SJCRH30 (cell line): Measurements from ENCODE around the gene HEATR3. TPM values are rescaled to one million over a fixed set of nuclear protein-coding genes. Genes with fewer than 3 reads are reported as not detected.
A peak's percentile ranks its signal among the peaks of the same experiment; 100 is the strongest.
"Not testable (repeated sequence)": the region's sequence is repeated elsewhere in the genome, so short reads cannot be mapped to it uniquely, and the experiment has no call there.

Source experiments
- DNase-seq, 2 experiments: peaks; one replicate each; pipeline ENCODE4 v3.0.0-alpha.2; 2015 to 2020
- H3K27ac ChIP-seq: fragments of 250-450 bp; sonication (Bioruptor Pico); 2 replicates; pipeline ENCODE4 v1.5.1; 2020; ENCODE audit warnings: mild to moderate bottlenecking, moderate library complexity
- H3K27me3 ChIP-seq: fragments of 250-450 bp; sonication (Bioruptor Pico); 2 replicates; pipeline ENCODE4 v1.5.1; 2020; ENCODE audit warnings: mild to moderate bottlenecking, moderate library complexity
- H3K36me3 ChIP-seq: fragments of 250-450 bp; sonication (Bioruptor Pico); 2 replicates; pipeline ENCODE4 v1.5.1; 2020; ENCODE audit warnings: mild to moderate bottlenecking, moderate library complexity
- H3K4me1 ChIP-seq: fragments of 250-450 bp; sonication (Bioruptor Pico); 2 replicates; pipeline ENCODE4 v1.5.1; 2020; ENCODE audit warnings: mild to moderate bottlenecking, moderate library complexity
- H3K4me3 ChIP-seq: fragments of 250-450 bp; sonication (Bioruptor Pico); 2 replicates; pipeline ENCODE4 v1.5.1; 2020; ENCODE audit warnings: mild to moderate bottlenecking, moderate library complexity
- H3K9me3 ChIP-seq: fragments of 250-450 bp; sonication (Bioruptor Pico); replicated peaks from 2 replicates; pipeline ENCODE4 v1.5.1; 2020; ENCODE audit warnings: mild to moderate bottlenecking, moderate library complexity
- total RNA-seq: library from RNA; depleted of rRNA; stranded (reverse); fragments of >200 nt; shearing (Covaris generic); gene quantifications from 2 replicates; pipeline ENCODE4 v1.2.3, GENCODE V29; 2014

Gene HEATR3
- total RNA-seq, 1 experiment from 2014 or later: 23.1 TPM

GRCh38 chr16:50102051-50102746, 36.4 kb downstream of the HEATR3 start:
- Histone ChIP-seq H3K36me3 (peaks cover 32% of the 10 kb centered on the region), H3K27ac (no peak overlapping the region), H3K4me3 (no peak overlapping the region), H3K9me3 (no peaks in the 10 kb centered on the region), H3K27me3 (no peaks in the 10 kb centered on the region), H3K4me1 (no peaks in the 10 kb centered on the region)
- no peak for DNase-seq

GRCh38 chr16:50103764-50104163, 38.0 kb downstream of the HEATR3 start:
- H3K27ac ChIP-seq: no peak overlapping the region
- no peaks in the 10 kb centered on the region for H3K27me3 ChIP-seq
- peaks cover 32% of the 10 kb centered on the region for H3K36me3 ChIP-seq
- no peak overlapping the region for H3K4me3 ChIP-seq
- no peaks in the 10 kb centered on the region for H3K9me3 ChIP-seq
- no peaks in the 10 kb centered on the region for H3K4me1 ChIP-seq
- DNase-seq: no peak

- Histone ChIP-seq H3K27ac (no peak overlapping the region), H3K36me3 (no peaks in the 10 kb centered on the region), H3K9me3 (no peaks in the 10 kb centered on the region), H3K4me1 (no peaks in the 10 kb centered on the region), H3K27me3 (no peaks in the 10 kb centered on the region), H3K4me3 (no peak overlapping the region)
- DNase-seq: peak in 1 of 2 experiments; percentile 5
Observed at GRCh38 chr16:50114357-50115129, 48.8 kb downstream of the HEATR3 start.

- Histone ChIP-seq H3K9me3 (no peaks in the 10 kb centered on the region), H3K4me1 (no peaks in the 10 kb centered on the region), H3K27ac (no peak overlapping the region), H3K27me3 (no peaks in the 10 kb centered on the region), H3K4me3 (no peak overlapping the region), H3K36me3 (no peaks in the 10 kb centered on the region)
- no peak for DNase-seq
Observed at GRCh38 chr16:50120711-50121110, 54.9 kb downstream of the HEATR3 start.

DNA sequence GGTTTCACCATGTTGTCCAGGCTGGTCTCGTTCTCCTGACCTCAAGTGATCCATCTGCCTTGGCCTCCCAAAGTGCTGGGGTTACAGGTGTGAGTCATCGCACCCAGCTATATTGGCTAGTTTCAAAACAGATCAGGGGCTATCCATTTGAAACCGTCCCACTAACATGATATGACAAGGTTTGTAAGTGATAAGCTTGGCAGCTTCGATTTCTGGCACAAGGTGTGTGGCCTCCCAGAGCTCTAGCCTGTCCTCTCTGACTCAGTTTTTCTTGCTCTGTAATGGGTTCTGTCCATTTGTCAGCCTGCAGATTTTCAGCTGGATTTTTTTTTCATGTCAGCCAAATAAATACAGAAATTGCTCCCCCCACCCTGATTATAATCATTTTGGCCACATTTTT, 55.5 kb downstream of the HEATR3 start:
- no peaks in the 10 kb centered on the region for H3K9me3 ChIP-seq
- H3K36me3 ChIP-seq: no peaks in the 10 kb centered on the region
- no peaks in the 10 kb centered on the region for H3K27me3 ChIP-seq
- no peak overlapping the region for H3K4me3 ChIP-seq
- H3K4me1 ChIP-seq: no peaks in the 10 kb centered on the region
- DNase-seq: no peak
- no peak overlapping the region for H3K27ac ChIP-seq

GRCh38 chr16:50121721-50122445, 56.1 kb downstream of the HEATR3 start:
- Histone ChIP-seq H3K36me3 (no peaks in the 10 kb centered on the region), H3K27me3 (no peaks in the 10 kb centered on the region), H3K27ac (no peak overlapping the region), H3K4me3 (no peak overlapping the region), H3K4me1 (no peaks in the 10 kb centered on the region), H3K9me3 (no peaks in the 10 kb centered on the region)
- DNase-seq: peak in 1 of 2 experiments; percentile 16

DNA sequence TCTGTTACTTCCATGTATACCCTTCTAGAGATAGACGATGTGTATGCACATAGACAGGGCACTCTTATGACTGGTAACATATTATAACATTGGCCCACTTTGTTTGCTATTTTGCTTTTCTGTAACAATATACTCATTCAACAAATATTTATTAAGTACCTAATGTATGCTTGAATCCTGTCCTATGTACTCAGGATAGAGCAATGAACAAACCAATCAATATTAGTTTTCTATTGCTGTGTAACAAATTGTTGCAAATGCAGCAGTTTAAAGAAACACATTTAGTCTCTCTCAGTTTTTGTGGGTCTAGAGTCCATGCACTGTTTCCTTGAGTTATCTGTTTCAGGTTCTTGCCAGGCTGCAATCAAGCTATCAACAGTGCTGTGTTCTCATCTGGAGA, 57.6 kb downstream of the HEATR3 start:
- Histone ChIP-seq H3K36me3 (no peaks in the 10 kb centered on the region), H3K4me1 (no peaks in the 10 kb centered on the region), H3K9me3 (no peaks in the 10 kb centered on the region), H3K27ac (no peak overlapping the region), H3K27me3 (no peaks in the 10 kb centered on the region), H3K4me3 (no peak overlapping the region)
- DNase-seq: no peak

DNA sequence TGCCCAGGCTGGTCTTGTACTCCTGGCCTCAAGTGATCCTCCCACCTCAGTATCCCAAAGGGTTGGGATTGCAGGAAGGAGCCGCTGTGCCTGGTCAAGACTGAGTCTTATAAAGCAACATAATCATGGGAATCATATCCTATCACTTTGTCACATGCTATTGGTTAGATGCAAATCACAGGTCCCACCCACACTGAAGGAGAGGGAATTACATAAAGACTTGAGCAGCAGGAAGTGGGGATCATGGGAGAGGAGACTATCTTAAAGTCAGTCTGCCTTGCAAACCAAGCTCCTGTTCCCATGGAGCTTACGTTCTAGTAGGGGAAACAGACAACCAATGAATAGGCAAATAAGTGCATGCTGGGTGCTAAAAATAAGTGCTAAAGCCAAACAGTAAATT, 59.0 kb downstream of the HEATR3 start:
- no peak for DNase-seq
- Histone ChIP-seq H3K4me3 (no peak overlapping the region), H3K36me3 (no peaks in the 10 kb centered on the region), H3K4me1 (no peaks in the 10 kb centered on the region), H3K27me3 (no peaks in the 10 kb centered on the region), H3K9me3 (no peaks in the 10 kb centered on the region), H3K27ac (no peak overlapping the region)

DNA sequence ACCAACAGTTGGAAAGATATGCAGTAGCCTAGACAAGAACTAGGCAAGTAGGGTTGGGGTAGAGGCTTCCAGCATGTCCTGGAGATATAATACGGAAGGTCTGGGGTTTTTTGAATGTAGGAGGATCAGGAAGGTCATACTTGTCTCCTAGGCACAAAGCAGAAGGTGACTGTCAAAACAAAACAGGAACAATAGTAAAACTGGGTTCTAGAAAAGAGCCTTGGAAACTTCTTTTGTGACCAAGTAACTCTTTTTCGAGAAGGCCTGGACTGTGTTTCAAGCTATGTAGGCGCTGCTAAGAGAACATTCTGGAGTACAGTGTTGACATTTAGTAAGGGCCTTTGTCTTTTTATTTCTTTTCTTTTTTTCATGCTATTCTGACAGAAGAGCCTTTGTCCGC, 60.4 kb downstream of the HEATR3 start:
- Histone ChIP-seq H3K4me1 (no peaks in the 10 kb centered on the region), H3K27ac (no peak overlapping the region), H3K9me3 (no peaks in the 10 kb centered on the region), H3K4me3 (no peak overlapping the region), H3K36me3 (no peaks in the 10 kb centered on the region), H3K27me3 (no peaks in the 10 kb centered on the region)
- no peak for DNase-seq

GRCh38 chr16:50132571-50132970, 66.8 kb downstream of the HEATR3 start:
- DNase-seq, H3K4me3 ChIP-seq, H3K27me3 ChIP-seq, H3K27ac ChIP-seq, H3K4me1 ChIP-seq, H3K36me3 ChIP-seq, H3K9me3 ChIP-seq: not testable (repeated sequence)

DNA sequence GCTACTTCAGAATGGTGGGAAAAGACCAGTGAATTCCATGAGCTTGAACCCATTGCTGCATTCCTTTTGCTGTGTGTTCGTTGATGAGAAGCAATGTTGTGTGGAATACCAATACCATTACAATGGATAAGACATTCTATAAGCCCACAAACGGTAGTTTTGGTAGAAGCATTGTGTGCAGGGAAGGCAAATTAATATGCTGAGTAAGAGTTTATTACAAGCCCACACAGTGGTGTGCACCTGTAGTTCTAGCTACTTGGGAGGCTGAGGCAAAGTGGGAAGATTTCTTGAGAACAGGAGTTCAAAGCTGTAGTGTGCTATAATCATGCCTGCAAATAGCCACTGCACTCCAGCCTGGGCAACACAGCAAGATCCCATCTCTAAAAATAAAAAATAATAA, 67.4 kb downstream of the HEATR3 start:
- no peaks in the 10 kb centered on the region for H3K27me3 ChIP-seq
- H3K27ac ChIP-seq: no peak overlapping the region
- H3K9me3 ChIP-seq: no peaks in the 10 kb centered on the region
- H3K36me3 ChIP-seq: no peaks in the 10 kb centered on the region
- H3K4me1 ChIP-seq: no peaks in the 10 kb centered on the region
- H3K4me3 ChIP-seq: no peak overlapping the region
- no peak for DNase-seq

GRCh38 chr16:50136399-50136798, 70.6 kb downstream of the HEATR3 start:
- H3K4me1 ChIP-seq: no peaks in the 10 kb centered on the region
- no peaks in the 10 kb centered on the region for H3K9me3 ChIP-seq
- H3K36me3 ChIP-seq: no peaks in the 10 kb centered on the region
- H3K4me3 ChIP-seq: no peak overlapping the region
- DNase-seq: no peak
- no peaks in the 10 kb centered on the region for H3K27me3 ChIP-seq
- H3K27ac ChIP-seq: no peak overlapping the region

DNA sequence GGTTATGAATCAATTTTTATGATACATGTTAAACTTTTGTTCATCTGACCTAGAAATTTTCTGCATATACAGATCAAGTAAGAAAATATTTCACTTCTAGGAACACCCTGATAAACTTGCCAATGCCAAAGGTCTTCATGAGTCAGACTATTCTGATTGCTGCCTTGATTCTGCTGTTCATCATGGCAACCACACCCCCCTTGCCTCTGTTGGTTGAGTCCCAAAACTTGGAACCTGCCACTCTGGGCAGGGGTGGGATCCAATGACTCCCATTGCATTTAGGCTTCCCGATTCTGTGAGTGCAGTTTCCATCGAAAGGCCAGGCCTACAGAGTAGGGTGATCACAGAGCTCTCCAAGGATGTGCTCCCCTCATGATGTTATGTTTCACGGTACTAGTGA, 71.5 kb downstream of the HEATR3 start:
- Histone ChIP-seq H3K36me3 (no peaks in the 10 kb centered on the region), H3K9me3 (no peaks in the 10 kb centered on the region), H3K27ac (no peak overlapping the region), H3K4me1 (no peaks in the 10 kb centered on the region), H3K4me3 (no peak overlapping the region), H3K27me3 (no peaks in the 10 kb centered on the region)
- DNase-seq: no peak

DNA sequence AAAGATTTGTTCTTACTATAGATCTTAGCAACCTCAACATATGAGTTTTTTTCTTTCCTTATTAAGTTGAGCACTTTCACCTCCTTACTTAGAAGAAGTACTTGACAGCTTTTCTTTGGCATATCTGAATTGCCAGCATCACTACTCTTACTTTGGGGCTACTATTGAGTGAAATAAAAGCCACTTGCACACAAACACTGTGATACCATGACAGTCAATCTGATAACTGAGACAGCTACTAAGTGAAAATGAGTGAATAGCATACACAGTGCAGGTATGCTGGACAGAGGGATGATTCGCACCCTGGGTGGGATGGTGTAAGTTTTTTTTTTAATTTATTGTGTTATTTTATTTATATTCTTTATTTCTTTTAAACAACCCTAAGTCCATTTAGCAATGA, 73.8 kb downstream of the HEATR3 start:
- H3K4me1 ChIP-seq: no peaks in the 10 kb centered on the region

DNA sequence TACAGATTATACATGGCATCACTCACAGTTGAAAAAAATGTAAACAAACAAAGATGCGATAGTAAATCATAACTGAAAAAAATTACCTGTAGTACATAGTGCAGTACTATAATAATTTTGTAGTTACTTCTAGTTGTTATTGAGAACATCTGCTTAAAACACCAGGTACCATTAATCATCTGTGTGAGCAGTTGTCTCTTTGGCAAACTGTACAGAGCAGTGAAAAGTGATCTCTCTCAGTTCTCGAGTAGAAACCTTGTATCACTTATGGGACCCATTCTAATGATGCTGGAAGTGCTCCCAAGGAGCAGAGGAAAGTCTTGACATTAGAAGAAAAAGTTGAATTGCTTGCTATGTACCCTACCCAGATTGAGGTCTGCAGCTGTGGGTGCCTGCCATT, 78.4 kb downstream of the HEATR3 start:
- Histone ChIP-seq H3K4me1 (peaks cover 8% of the 10 kb centered on the region), H3K27ac (no peak overlapping the region), H3K4me3 (no peak overlapping the region), H3K9me3 (no peaks in the 10 kb centered on the region), H3K27me3 (no peaks in the 10 kb centered on the region), H3K36me3 (no peaks in the 10 kb centered on the region)
- peak in 1 of 2 experiments; percentile 29 for DNase-seq

More for the DNA sequence above, 73.8 kb downstream of the HEATR3 start:
- no peaks in the 10 kb centered on the region for H3K9me3 ChIP-seq
- no peak for DNase-seq
- no peaks in the 10 kb centered on the region for H3K36me3 ChIP-seq
- H3K27ac ChIP-seq: no peak overlapping the region
- H3K4me3 ChIP-seq: no peak overlapping the region
- H3K27me3 ChIP-seq: no peaks in the 10 kb centered on the region
